AG09309 (cell line): Measurements from ENCODE around the gene LY86.

Source experiments
- DNase-seq: peaks from one replicate; pipeline ENCODE4 v3.0.0-alpha.2; 2010; ENCODE audit warnings: low read depth
- H3K4me3 ChIP-seq: 2 replicates; pipeline ENCODE4 v1.5.1; 2011; ENCODE audit warnings: mild to moderate bottlenecking, low read depth, low read length, moderate library complexity; ENCODE audit not compliant: control insufficient read depth
- CTCF ChIP-seq: IDR thresholded peaks from 2 replicates; pipeline ENCODE4 v1.5.1; 2011; ENCODE audit warnings: mild to moderate bottlenecking, low read depth, low read length, inconsistent platforms; ENCODE audit not compliant: insufficient read depth, control insufficient read depth; ENCODE audit errors: missing control alignments

LY86 gene

GRCh38 chr6:6648692-6649343 lies 60.3 kb downstream of the LY86 start:
- TF ChIP-seq CTCF, result no peak
- no peak for DNase-seq
- no peak overlapping the region for H3K4me3 ChIP-seq

GRCh38 chr6:6649824-6650349 lies 61.4 kb downstream of the LY86 start:
- H3K4me3 ChIP-seq, result no peak overlapping the region
- TF ChIP-seq CTCF, result no peak
- no peak for DNase-seq

GRCh38 chr6:6650839-6651238 lies 62.3 kb downstream of the LY86 start:
- no peak for TF ChIP-seq CTCF
- no peak overlapping the region for H3K4me3 ChIP-seq
- DNase-seq, result no peak

- no peak overlapping the region for H3K4me3 ChIP-seq
- TF ChIP-seq CTCF, result no peak
- no peak for DNase-seq
Measured at GRCh38 chr6:6651335-6651734, 62.8 kb downstream of the LY86 start.

GRCh38 chr6:6652932-6653331 lies 64.4 kb downstream of the LY86 start:
- DNase-seq, result no peak
- no peak for TF ChIP-seq CTCF
- H3K4me3 ChIP-seq, result no peak overlapping the region

- TF ChIP-seq CTCF, result no peak
- no peak for DNase-seq
- no peak overlapping the region for H3K4me3 ChIP-seq
Measured at GRCh38 chr6:6654599-6655575, 66.4 kb downstream of the LY86 start.
